Endodermal cell (in vitro differentiated cells): ENCODE measurements around the gene ENDOU. TPM values are rescaled to one million over a fixed set of nuclear protein-coding genes. Genes with fewer than 3 reads are reported as not detected.
A peak's percentile ranks its signal among the peaks of the same experiment; 100 is the strongest.

ENCODE experiments used
- DNase-seq: peaks from one replicate; pipeline ENCODE4 v3.0.0-alpha.2; 2017
- H3K27ac ChIP-seq: 2 replicates; pipeline ENCODE4 v1.5.1; 2013; ENCODE audit warnings: mild to moderate bottlenecking, low read depth, low read length, moderate library complexity
- H3K27me3 ChIP-seq: 2 replicates; pipeline ENCODE4 v1.6.1; 2013; ENCODE audit warnings: mild to moderate bottlenecking, low read length, moderate library complexity; ENCODE audit not compliant: insufficient read depth, control insufficient read depth, poor library complexity, severe bottlenecking
- H3K36me3 ChIP-seq: 2 replicates; pipeline ENCODE4 v1.7.0; 2013; ENCODE audit warnings: mild to moderate bottlenecking, low read length, moderate library complexity; ENCODE audit not compliant: control insufficient read depth, insufficient read depth
- H3K4me1 ChIP-seq: one replicate; pipeline ENCODE4 v1.7.0; 2013; ENCODE audit warnings: low read length; ENCODE audit not compliant: control insufficient read depth, insufficient read depth
- H3K4me3 ChIP-seq: 2 replicates; pipeline ENCODE4 v1.5.1; 2013; ENCODE audit warnings: mild to moderate bottlenecking, low read length, moderate library complexity
- H3K9ac ChIP-seq: 2 replicates; pipeline ENCODE4 v1.6.1; 2013; ENCODE audit warnings: mild to moderate bottlenecking, low read length, moderate library complexity; ENCODE audit not compliant: poor library complexity, severe bottlenecking; ENCODE audit errors: extremely low read depth
- H3K9me3 ChIP-seq: 2 replicates; pipeline ENCODE4 v1.6.1; 2013; ENCODE audit warnings: mild to moderate bottlenecking, low read length, moderate library complexity; ENCODE audit not compliant: control insufficient read depth
- H3K27ac Mint-ChIP-seq: 2 replicates; pipeline ENCODE4 v1.8.0; 2020; ENCODE audit warnings: mixed read lengths
- H3K27me3 Mint-ChIP-seq: 2 replicates; pipeline ENCODE4 v1.8.0; 2021; ENCODE audit warnings: mild to moderate bottlenecking, mixed read lengths; ENCODE audit not compliant: insufficient read depth
- H3K36me3 Mint-ChIP-seq: 2 replicates; pipeline ENCODE4 v1.8.0; 2020; ENCODE audit warnings: low read depth, mixed read lengths
- H3K4me1 Mint-ChIP-seq: 2 replicates; pipeline ENCODE4 v1.8.0; 2020; ENCODE audit warnings: mixed read lengths
- H3K4me3 Mint-ChIP-seq: 2 replicates; pipeline ENCODE4 v1.8.0; 2020; ENCODE audit warnings: mild to moderate bottlenecking, moderate library complexity, mixed read lengths
- H3K9me3 Mint-ChIP-seq: 2 replicates; pipeline ENCODE4 v1.8.0; 2020; ENCODE audit warnings: mild to moderate bottlenecking, mixed read lengths
- CTCF ChIP-seq: fragments of 200-600 bp; sonication (generic); conservative IDR thresholded peaks from 2 replicates; pipeline ENCODE4 v1.5.0; 2021; ENCODE audit warnings: antibody characterized with exemption, mild to moderate bottlenecking
- WGBS, 2 experiments: methylation state at CpG; one replicate each; pipeline versions ENCODE4 v1.1.5 to v1.1.7; 2013; ENCODE audit warnings: missing lambda C conversion rate in 2 of 2, mixed read lengths in 1 of 2; ENCODE audit not compliant: insufficient coverage in 1 of 2, insufficient read length in 1 of 2; 5-methylcytosine and 5-hydroxymethylcytosine counted together
- total RNA-seq, 2 donors: library from RNA; stranded (reverse); fragmentation: NEBNext Ultra II Directional in 1 of 2; extraction: Animal tissue kit (Norgen Biotek cat#: 25700) in 1 of 2; gene quantifications; 2 replicates in 1 of 2; 3 replicates in 1 of 2; pipeline ENCODE4 v1.2.1, GENCODE V29; 2021

ENDOU gene
- total RNA-seq, 2 donors from 2014 or later = not detected

- H3K27ac Mint-ChIP-seq = no peak overlapping the region
These were observed 9.9 kb downstream of the ENDOU start for GRCh38 chr12:47715393-47715876.

DNA sequence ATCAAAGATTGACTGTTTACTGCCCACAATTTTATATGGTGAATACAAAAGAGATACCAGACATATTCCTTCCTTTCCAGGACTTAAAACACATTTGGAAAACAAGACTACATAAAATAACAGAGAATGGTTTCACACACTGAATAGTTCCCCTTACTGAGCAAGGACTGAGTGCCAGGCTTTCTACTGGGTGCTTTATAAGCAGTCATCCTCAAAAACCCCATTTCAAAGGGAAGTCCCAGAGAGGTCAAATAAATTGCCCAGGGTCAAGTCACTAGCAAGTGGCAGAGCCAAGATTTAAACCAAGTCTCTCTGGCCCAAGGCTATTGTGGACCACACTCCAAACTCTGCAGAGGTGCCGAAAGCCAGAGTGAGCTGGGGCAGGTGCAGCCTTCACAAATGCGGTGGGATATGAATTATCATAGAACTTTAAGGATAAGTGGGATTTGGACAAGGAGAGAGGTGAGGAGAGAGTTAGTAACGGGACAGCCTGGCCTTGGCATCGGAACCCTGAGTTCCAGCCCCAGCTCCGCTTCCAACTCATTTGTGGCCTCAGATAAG lies 10.4 kb downstream of the ENDOU start:
- Histone ChIP-seq H3K9me3 (no peaks in the 10 kb centered on the region), H3K27me3 (no peaks in the 10 kb centered on the region), H3K4me3 (no peak overlapping the region), H3K9ac (no peak overlapping the region), H3K4me1 (peaks cover 11% of the 10 kb centered on the region), H3K36me3 (no peaks in the 10 kb centered on the region), H3K27ac (no peak overlapping the region)
- WGBS, 2 experiments = 54 to 57% methylated on average over 5 of the region's 5 CpGs
- Mint-ChIP-seq H3K4me1 (peaks cover 21% of the 10 kb centered on the region), H3K9me3 (no peaks in the 10 kb centered on the region), H3K36me3 (no peaks in the 10 kb centered on the region), H3K27ac (no peak overlapping the region), H3K4me3 (no peak overlapping the region), H3K27me3 (peaks cover 18% of the 10 kb centered on the region)
- no peak for TF ChIP-seq CTCF
- DNase-seq = no peak

More at GRCh38 chr12:47715393-47715876, 9.9 kb downstream of the ENDOU start:
- Histone ChIP-seq H3K9me3 (no peaks in the 10 kb centered on the region), H3K4me3 (no peak overlapping the region), H3K9ac (no peak overlapping the region), H3K27ac (no peak overlapping the region), H3K4me1 (peaks cover 11% of the 10 kb centered on the region), H3K27me3 (no peaks in the 10 kb centered on the region), H3K36me3 (no peaks in the 10 kb centered on the region)
- TF ChIP-seq CTCF = peak; percentile 91
- WGBS, 2 experiments = 40 to 55% methylated on average over 7 to 10 of the region's 10 CpGs
- DNase-seq = peak; percentile 91
- Mint-ChIP-seq H3K4me3 (no peak overlapping the region), H3K9me3 (no peaks in the 10 kb centered on the region), H3K4me1 (peaks cover 21% of the 10 kb centered on the region), H3K27me3 (peaks cover 18% of the 10 kb centered on the region), H3K36me3 (no peaks in the 10 kb centered on the region)

DNA sequence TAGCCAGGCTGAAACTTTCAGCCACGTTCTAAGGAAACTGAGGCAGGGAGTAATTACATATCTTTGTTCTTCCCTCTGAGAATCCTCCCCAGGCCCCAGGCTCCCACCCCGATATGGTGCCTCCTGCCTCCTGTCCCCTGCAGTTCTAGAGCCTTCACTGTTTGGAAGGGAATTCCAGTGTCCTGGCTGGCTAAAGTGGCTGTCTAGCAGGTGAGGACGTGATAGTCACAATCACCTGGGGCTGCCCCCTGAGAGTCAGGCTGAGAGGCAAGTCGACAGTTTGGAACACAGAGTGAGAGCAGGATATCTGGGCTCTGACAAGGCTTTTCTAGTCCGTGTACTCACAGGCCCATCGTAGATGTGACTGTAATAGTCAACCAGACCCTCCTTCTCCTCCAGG lies 13.1 kb downstream of the ENDOU start:
- H3K27ac Mint-ChIP-seq = peak overlapping the region; percentile 60
- peaks cover 17% of the 10 kb centered on the region for H3K27me3 Mint-ChIP-seq
- no peaks in the 10 kb centered on the region for H3K36me3 ChIP-seq
- TF ChIP-seq CTCF = no peak
- H3K9ac ChIP-seq = no peak overlapping the region
- no peak overlapping the region for H3K4me3 ChIP-seq
- peaks cover 5% of the 10 kb centered on the region for H3K4me1 ChIP-seq
- H3K27me3 ChIP-seq = no peaks in the 10 kb centered on the region
- peaks cover 12% of the 10 kb centered on the region for H3K4me1 Mint-ChIP-seq
- 83 to 85% methylated on average over 4 to 6 of the region's 6 CpGs for WGBS, 2 experiments
- H3K9me3 ChIP-seq = no peaks in the 10 kb centered on the region
- no peak overlapping the region for H3K4me3 Mint-ChIP-seq
- no peaks in the 10 kb centered on the region for H3K36me3 Mint-ChIP-seq
- no peak overlapping the region for H3K27ac ChIP-seq
- no peaks in the 10 kb centered on the region for H3K9me3 Mint-ChIP-seq
- DNase-seq = peak; percentile 72
